Astrocyte of the cerebellum (primary cell): Measurements from ENCODE around the gene ZNF689.

Experiments used
- DNase-seq: peaks from one replicate; pipeline ENCODE4 v3.0.0-alpha.2; 2011; ENCODE audit warnings: low read depth
- H3K4me3 ChIP-seq: 2 replicates; pipeline ENCODE4 v1.5.1; 2011; ENCODE audit warnings: mild to moderate bottlenecking, low read depth, low read length, moderate library complexity
- in situ Hi-C: cut with HindIII; loops from 2 replicates; pipeline ENCODE4 v1.10.0; 2017; ENCODE audit warnings: low sequenced_read_pairs
- TF ChIP-seq, protein P1 (sequence below): IDR thresholded peaks from 2 replicates; pipeline ENCODE4 v1.5.1; 2012; ENCODE audit warnings: low read length, low read depth, moderate library complexity, mild to moderate bottlenecking; ENCODE audit errors: missing control alignments

ZNF689 gene

DNA sequence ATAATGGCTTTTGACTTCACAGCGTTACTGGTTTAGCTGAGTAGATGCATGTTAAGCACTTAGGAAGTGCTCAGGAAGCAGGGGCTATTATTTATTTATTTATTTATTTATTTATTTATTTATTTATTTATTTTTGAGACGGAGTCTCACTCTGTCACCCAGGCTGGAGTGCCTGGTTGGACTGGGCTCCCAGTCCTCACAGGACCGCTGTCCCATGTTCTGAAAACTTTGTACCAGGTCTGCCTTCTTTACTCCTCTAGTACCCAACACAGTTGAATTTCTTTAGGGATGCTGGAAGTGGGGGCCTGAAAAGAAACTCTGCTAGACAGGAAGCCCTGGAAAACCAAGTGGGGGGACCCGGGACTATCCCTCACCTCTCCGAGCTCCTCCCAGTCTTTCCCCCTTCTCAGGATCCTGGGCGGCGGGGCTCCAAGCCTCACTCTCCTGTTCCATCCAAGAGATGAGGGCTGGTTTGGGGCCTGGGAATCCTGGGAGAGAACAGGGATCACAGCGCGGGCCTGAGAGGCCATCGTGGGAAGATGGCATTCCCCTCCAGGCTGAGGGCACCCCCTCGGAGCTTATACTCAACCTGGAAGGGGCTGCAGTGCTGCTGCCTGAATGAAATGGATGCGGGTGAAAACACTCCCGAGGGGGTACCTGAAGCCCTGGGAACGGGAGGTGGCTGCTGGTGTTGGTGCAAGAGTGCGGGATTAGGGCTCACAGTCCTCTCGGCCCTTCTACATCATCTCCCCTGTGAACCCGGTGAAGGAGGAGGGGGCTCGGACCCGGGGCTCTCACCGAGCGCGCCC lies 39.3 kb downstream of the ZNF689 start:
- TF ChIP-seq, protein P1, sequence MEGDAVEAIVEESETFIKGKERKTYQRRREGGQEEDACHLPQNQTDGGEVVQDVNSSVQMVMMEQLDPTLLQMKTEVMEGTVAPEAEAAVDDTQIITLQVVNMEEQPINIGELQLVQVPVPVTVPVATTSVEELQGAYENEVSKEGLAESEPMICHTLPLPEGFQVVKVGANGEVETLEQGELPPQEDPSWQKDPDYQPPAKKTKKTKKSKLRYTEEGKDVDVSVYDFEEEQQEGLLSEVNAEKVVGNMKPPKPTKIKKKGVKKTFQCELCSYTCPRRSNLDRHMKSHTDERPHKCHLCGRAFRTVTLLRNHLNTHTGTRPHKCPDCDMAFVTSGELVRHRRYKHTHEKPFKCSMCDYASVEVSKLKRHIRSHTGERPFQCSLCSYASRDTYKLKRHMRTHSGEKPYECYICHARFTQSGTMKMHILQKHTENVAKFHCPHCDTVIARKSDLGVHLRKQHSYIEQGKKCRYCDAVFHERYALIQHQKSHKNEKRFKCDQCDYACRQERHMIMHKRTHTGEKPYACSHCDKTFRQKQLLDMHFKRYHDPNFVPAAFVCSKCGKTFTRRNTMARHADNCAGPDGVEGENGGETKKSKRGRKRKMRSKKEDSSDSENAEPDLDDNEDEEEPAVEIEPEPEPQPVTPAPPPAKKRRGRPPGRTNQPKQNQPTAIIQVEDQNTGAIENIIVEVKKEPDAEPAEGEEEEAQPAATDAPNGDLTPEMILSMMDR: no peak
- DNase-seq: no peak
- H3K4me3 ChIP-seq: peak overlapping the region; percentile 60
- in situ Hi-C loops: no loop called here

DNA sequence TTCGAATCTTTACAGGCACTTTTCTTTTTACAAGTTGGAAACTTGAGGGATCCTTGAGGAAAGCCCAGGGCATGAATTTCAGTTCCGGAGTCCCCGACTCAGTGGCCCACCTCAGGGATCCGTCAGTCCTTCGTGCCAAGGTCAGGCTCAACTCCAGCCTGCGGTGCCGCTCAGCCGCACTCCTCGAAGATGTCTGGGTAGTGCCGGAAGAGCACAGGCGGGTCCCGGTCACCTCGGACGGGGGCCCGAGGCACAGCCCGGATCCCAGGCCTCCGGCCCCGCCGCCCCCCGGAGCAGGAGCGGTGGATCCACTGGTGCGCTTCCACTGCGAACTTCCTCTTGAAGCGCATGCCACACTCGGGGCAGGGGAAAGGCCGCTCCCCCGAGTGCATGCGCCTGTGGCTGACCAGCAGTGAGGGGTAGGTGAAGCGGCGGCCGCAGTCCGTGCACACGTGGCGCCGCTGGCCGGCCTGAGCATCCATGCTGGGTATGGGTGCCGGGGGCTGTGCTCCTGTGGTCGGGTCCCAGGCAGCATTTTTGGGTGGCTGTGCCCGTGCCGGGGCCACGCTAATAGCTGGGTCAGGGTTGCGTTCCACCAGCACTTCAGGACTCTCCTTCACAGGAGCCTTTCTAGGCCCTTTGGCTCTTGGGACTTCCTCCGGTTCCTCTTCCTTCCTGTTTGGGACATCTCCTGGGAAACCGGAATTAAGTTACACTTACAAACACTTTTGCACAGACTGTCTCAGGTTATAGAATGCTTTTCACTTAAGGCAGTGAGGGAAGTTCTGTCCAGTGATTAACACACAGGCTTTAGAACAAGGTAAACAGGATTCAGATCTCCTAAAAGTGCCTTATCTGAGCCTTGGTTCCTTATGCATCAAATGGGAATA lies 40.2 kb downstream of the ZNF689 start:
- TF ChIP-seq, protein P1: no peak
- DNase-seq: no peak
- H3K4me3 ChIP-seq: no peak overlapping the region
- in situ Hi-C loops: no loop called here

DNA sequence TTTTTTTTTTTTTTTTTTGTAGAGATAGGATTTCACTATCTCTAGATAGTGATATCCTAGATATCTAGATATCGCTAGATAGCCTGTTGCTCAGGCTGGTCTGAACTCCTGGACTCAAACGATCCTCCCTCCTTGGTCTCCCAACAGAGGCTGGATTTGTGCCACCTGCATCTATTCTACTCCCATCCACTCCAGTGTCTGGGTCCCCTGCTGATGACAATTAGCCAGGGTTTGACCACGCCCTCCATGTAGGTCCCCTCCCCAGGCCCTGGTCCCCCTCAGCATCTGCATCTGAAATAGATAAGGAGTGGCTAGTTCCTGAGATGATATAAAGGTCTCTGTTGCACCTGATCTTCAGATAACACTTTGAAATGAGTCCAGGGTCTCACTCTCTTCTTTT lies 40.9 kb downstream of the ZNF689 start:
- TF ChIP-seq, protein P1: no peak
- in situ Hi-C loops: no loop called here

DNA sequence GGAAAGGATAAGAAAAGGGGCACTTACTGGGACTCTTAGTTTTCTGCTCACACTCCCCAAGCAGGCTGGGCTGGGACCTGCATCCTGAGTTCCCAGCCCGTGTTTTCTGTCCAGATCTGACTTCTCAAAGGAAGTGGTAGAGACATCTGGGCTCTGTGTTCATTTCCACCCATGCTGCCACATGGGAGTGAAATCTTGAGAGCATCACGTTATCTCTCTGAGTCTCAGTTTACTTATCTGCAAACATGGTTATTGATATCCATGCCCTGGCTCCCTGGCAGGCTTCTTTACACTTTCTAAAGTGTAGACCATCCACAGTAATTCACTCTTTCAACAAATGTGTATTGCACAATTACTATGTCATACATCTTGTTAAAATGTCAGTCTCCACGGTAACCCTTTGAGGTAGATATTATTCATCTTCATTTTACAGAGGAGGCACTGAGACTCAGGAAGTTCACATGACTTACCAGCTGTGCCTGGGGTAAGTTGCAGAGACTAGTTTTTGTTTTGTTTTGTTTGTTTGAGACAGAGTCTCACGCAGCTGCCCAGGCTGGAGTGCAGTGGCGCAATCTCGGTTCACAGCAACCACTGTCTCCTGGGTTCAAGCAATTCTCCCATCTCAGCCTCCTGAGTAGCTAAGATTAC lies 42.1 kb downstream of the ZNF689 start:
- in situ Hi-C loops: no loop called here
- TF ChIP-seq, protein P1: no peak
- DNase-seq: no peak
- no peak overlapping the region for H3K4me3 ChIP-seq

More for the DNA sequence above, 40.9 kb downstream of the ZNF689 start:
- H3K4me3 ChIP-seq: no peak overlapping the region
- DNase-seq: no peak

DNA sequence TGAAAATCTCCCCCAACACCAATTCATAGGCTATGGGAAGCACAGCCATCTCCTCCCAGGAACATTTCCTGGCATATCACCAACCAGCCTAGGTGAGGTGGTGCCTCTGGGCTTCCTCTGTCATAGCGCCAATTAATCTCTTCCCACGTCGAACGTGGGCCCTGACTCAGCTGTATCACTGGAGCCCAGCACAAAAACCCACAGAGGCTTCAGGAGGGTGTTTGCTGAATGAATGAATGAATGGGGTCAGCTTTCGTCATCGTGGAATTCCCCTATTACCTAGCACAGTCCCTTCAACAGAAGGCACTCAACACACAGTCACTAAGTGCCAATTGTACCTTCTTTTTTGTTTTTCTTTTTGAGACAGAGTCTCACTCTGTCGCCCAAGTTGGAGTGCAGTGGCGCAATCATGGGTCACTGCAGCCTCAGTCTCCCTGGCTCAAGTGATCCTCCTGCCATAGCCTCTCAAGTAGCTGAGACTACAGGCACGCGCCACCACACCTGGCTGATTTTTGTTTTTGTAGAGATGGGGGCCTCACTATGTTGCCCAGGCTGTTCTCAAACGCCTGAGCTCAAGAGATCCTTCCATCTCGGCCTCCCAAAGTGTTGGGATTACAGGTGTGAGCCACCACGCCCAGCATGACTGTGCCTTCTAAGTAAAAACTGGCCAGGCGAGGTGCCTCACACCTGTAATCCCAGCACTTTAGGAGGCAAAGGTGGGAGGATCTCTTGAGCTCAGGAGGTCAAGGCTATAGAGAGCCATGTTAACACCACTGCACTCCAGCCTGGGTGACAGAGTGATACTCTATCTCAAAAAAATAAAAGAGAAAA lies 42.8 kb downstream of the ZNF689 start:
- DNase-seq: no peak
- TF ChIP-seq, protein P1: no peak
- H3K4me3 ChIP-seq: no peak overlapping the region
- in situ Hi-C loops: no loop called here
